HFF-Myc (cell line): ENCODE data around the gene PRKD3.

Experiments used
- DNase-seq: peaks from one replicate; pipeline ENCODE4 v3.0.0-alpha.2; 2011; ENCODE audit warnings: low read depth; ENCODE audit errors: extremely low read depth
- H3K4me3 ChIP-seq: replicated peaks from 2 replicates; pipeline ENCODE4 v1.5.1; 2011; ENCODE audit warnings: low read depth, mild to moderate bottlenecking, control low read depth, low read length
- TF ChIP-seq, protein P1 (sequence below): IDR thresholded peaks from 2 replicates; pipeline ENCODE4 v1.5.1; 2012; ENCODE audit warnings: mild to moderate bottlenecking, low read depth, low read length, control low read depth; ENCODE audit errors: missing control alignments

Gene PRKD3

DNA sequence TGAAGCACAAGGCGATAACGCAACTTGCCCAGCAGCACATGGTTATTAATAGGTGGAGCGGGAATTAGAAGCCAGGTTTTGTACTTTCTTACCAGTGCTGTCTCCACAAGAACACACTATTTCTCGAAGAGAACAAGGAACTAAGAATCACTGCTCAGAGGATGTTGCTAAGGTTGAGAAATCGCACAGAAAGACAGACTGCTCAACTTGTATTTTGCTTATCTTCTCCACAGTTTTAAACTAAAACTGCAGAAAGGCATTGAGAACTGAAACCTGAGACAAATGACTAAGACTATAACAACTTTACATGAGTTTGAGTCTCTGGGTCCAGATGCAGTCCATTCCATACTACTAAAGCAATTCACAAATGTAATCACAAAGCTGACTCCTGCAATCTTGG lies 6.2 kb downstream of the PRKD3 start:
- H3K4me3 ChIP-seq: no peak overlapping the region
- no peak for DNase-seq
- TF ChIP-seq, protein P1, sequence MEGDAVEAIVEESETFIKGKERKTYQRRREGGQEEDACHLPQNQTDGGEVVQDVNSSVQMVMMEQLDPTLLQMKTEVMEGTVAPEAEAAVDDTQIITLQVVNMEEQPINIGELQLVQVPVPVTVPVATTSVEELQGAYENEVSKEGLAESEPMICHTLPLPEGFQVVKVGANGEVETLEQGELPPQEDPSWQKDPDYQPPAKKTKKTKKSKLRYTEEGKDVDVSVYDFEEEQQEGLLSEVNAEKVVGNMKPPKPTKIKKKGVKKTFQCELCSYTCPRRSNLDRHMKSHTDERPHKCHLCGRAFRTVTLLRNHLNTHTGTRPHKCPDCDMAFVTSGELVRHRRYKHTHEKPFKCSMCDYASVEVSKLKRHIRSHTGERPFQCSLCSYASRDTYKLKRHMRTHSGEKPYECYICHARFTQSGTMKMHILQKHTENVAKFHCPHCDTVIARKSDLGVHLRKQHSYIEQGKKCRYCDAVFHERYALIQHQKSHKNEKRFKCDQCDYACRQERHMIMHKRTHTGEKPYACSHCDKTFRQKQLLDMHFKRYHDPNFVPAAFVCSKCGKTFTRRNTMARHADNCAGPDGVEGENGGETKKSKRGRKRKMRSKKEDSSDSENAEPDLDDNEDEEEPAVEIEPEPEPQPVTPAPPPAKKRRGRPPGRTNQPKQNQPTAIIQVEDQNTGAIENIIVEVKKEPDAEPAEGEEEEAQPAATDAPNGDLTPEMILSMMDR: no peak

DNA sequence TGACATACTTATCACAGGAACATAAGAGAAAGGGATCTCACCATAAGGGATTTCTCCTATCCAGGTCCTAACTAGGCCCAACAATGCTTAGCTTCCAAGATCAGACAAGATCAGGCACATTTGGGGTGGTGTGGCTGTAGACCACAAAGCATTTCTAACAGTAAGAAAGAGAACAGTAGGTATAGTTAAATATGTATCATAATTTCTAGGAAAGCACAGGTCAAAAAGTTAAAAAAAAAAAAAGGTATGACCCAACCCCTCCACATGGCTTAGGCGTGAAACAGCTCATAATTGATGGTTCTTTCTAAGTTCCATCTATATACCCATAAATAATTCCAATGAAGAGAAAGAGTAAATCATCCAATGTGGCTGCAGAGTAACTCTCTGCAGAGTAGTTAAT lies 6.9 kb downstream of the PRKD3 start:
- TF ChIP-seq, protein P1: no peak
- H3K4me3 ChIP-seq: no peak overlapping the region
- no peak for DNase-seq

DNA sequence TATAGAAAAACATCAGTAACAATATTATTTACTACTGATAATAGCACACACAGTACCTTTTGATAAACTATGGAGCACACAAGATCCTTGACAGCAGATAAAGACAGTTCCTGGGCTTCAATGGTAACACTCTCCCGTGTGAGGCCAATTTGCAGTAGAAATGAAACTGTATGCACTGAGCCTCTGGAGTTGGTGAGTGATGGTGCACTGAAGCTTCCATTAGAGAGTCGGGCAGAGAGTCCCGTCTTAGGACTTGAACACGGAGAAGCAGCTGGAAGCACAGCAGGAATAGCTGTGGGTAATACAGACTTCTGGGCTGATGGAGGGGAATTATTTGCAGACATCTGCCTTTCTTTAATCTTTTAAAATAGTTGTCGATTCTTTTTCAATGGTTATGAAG lies 8.5 kb downstream of the PRKD3 start:
- no peak overlapping the region for H3K4me3 ChIP-seq
- TF ChIP-seq, protein P1: no peak
- DNase-seq: no peak

DNA sequence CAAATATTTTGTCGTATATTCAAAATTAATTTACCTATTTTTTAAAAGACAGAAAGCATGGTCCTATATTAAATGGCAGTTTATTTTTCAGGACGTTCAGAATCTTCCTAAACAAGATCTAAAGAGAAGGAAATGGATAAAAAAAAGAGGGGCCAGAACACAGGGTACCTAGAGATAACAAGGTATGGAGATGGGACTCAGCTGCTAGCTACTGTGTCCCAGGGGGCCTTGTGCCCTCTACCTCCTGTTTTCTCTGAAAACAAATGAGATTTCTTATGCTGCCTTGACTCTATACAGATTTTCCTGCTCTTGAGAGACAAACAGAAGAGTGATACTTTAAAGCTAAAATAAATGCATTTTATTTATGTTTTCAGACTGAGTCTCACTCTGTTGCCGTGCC lies 9.3 kb downstream of the PRKD3 start:
- DNase-seq: no peak
- TF ChIP-seq, protein P1: no peak
- H3K4me3 ChIP-seq: no peak overlapping the region

DNA sequence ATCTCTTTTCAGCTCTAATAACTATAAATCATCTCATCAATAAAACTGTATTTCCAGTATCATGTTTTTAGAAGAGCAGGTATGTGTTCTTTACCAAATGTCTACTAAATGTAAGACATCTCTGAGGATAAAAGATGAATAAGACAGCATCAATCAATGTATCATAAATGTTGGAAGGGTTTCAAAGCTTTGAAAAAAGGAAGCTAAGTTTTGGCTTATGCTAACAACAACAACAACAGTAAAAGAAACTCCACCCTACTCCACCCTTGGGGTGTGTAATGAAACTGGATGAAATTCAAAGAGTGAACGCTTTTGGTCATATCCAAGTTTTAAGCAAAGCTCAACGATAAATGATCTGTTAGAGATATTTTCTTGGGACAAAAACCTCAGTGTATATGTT lies 17.1 kb downstream of the PRKD3 start:
- TF ChIP-seq, protein P1: no peak
- no peak for DNase-seq
- no peak overlapping the region for H3K4me3 ChIP-seq

DNA sequence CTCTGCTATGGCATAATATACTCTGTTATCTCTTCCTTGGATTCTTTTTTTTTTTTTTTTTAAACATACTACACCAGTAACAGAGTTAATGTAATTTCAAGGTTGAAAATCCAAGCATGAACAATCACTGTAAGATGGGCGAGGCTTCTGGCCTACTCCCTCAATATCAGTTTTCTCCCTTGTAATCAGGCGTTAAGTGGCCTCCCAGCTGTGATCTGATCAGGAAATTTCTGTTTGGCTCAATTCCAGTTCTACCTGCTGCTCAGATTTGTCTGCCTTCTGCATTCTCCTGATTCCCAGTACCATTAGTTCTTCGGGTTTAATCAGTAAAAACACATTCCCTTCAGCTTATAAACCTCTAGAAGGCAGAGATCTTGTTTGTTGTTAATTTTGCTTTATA lies 18.6 kb downstream of the PRKD3 start:
- no peak overlapping the region for H3K4me3 ChIP-seq
- TF ChIP-seq, protein P1: no peak
- no peak for DNase-seq

DNA sequence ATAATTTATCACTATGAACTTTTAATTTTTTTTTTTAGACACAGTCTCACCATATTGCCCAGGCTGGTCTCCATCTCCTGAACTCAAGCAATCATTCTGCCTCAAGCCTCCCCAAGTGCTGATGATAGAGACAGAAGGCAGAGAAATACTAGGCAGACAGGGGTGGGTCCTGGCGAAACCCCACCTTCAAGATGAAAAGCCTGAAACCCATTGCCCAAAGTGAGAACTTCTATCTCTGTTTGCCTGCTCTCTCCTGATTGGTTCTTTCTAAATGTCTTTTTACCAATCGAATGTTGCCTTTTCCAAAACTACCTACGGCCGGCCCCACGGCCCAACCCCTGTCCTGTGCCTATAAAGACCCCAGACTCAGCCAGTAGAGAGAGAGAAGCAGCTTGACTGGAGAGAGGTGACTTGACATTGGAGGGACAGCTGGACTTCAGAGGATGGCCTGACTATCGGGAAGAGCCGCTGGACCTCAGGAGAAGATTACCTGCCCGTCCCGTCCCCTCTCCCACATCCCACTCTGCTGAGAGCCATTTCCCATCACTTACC lies 21.9 kb downstream of the PRKD3 start:
- no peak for DNase-seq
- no peak overlapping the region for H3K4me3 ChIP-seq
- TF ChIP-seq, protein P1: no peak
